HUDEP-2 (cell line): ENCODE data around the gene ZNF366.

ENCODE experiments used
- DNase-seq, 76 experiments: peaks; one replicate each; lab custom pipeline; 2025; ENCODE audit not compliant: unreplicated experiment in 76 of 76; lab: John Stamatoyannopoulos, UW

Gene ZNF366

GRCh38 chr5:72507231-72507906 lies at the start of gene ZNF366:
Gene ZNF366, minus strand, starts transcription at chr5:72507410. Its CDS starts 45,914 bp downstream, at chr5:72461496.
- DNase-seq, result no peak

GRCh38 chr5:72556351-72557166 lies 49.3 kb upstream of the ZNF366 start:
- DNase-seq, result no peak

GRCh38 chr5:72555871-72556270 lies 48.7 kb upstream of the ZNF366 start:
- no peak for DNase-seq

GRCh38 chr5:72554897-72555296 lies 47.7 kb upstream of the ZNF366 start:
- no peak for DNase-seq

GRCh38 chr5:72552041-72552557 lies 44.9 kb upstream of the ZNF366 start:
- no peak for DNase-seq

- DNase-seq, result no peak
Observed at GRCh38 chr5:72550595-72550994, 43.4 kb upstream of the ZNF366 start.

- no peak for DNase-seq
Observed at GRCh38 chr5:72543811-72544210, 36.6 kb upstream of the ZNF366 start.

GRCh38 chr5:72543365-72543764 lies 36.2 kb upstream of the ZNF366 start:
- no peak for DNase-seq

GRCh38 chr5:72542695-72543094 lies 35.5 kb upstream of the ZNF366 start:
- DNase-seq, result no peak

- DNase-seq, result no peak
Observed at GRCh38 chr5:72541501-72542225, 34.5 kb upstream of the ZNF366 start.

GRCh38 chr5:72540759-72541438 lies 33.7 kb upstream of the ZNF366 start:
- DNase-seq, result no peak

GRCh38 chr5:72539726-72540125 lies 32.5 kb upstream of the ZNF366 start:
- no peak for DNase-seq

- no peak for DNase-seq
Observed at GRCh38 chr5:72539038-72539437, 31.8 kb upstream of the ZNF366 start.

GRCh38 chr5:72537166-72537565 lies 30.0 kb upstream of the ZNF366 start:
- DNase-seq, result peak in 1 of 76 experiments; percentile 0

GRCh38 chr5:72531496-72532190 lies 24.4 kb upstream of the ZNF366 start:
- DNase-seq, result no peak

GRCh38 chr5:72530196-72530595 lies 23.0 kb upstream of the ZNF366 start:
- DNase-seq, result no peak

- DNase-seq, result no peak
Observed at GRCh38 chr5:72529383-72529782, 22.2 kb upstream of the ZNF366 start.

GRCh38 chr5:72525816-72526215 lies 18.6 kb upstream of the ZNF366 start:
- DNase-seq, result no peak

GRCh38 chr5:72523960-72524582 lies 16.9 kb upstream of the ZNF366 start:
- DNase-seq, result peak in 14 of 76 experiments; percentile 0 to 30 (median 10)

GRCh38 chr5:72522607-72523006 lies 15.4 kb upstream of the ZNF366 start:
- no peak for DNase-seq
